Liver (tissue), 9 donors: Measurements from ENCODE around the gene COL12A1. TPM values are rescaled to one million over a fixed set of nuclear protein-coding genes. Genes with fewer than 3 reads are reported as not detected.
A peak's percentile ranks its signal among the peaks of the same experiment; 100 is the strongest.

Experiments
- DNase-seq: peaks from one replicate; pipeline ENCODE4 v3.0.0-alpha.2; 2017; ENCODE audit warnings: low spot score
- H3K27ac ChIP-seq, 2 donors: one replicate each; pipeline ENCODE4 v1.7.0; 2013; ENCODE audit warnings: inconsistent platforms in 2 of 2, low read length in 2 of 2, control low read depth in 1 of 2, low read depth in 1 of 2, mild to moderate bottlenecking in 1 of 2
- H3K27me3 ChIP-seq, 4 donors: one replicate each; pipeline versions ENCODE4 v1.6.1 to v1.7.0; 2013; ENCODE audit warnings: low read length in 3 of 4, inconsistent platforms in 1 of 4, mild to moderate bottlenecking in 1 of 4, moderate library complexity in 1 of 4; ENCODE audit not compliant: control insufficient read depth in 4 of 4, insufficient read depth in 4 of 4
- H3K36me3 ChIP-seq, 4 donors: one replicate each; pipeline versions ENCODE4 v1.6.1 to v1.7.0; 2013; ENCODE audit warnings: low read length in 3 of 4, mild to moderate bottlenecking in 3 of 4, low read depth in 1 of 4, moderate library complexity in 1 of 4; ENCODE audit not compliant: control insufficient read depth in 4 of 4, insufficient read depth in 3 of 4
- H3K4me1 ChIP-seq, 4 donors: one replicate each; pipeline versions ENCODE4 v1.6.1 to v1.7.0; 2013; ENCODE audit warnings: low read length in 3 of 4, mild to moderate bottlenecking in 3 of 4, moderate library complexity in 1 of 4; ENCODE audit not compliant: control insufficient read depth in 4 of 4, insufficient read depth in 4 of 4
- H3K4me3 ChIP-seq, 3 donors: one replicate each; pipeline versions ENCODE4 v1.6.1 to v1.7.0; 2013; ENCODE audit warnings: low read length in 3 of 3, control low read depth in 1 of 3, low read depth in 1 of 3, mild to moderate bottlenecking in 1 of 3
- H3K9ac ChIP-seq, 2 donors: one replicate each; pipeline ENCODE4 v1.7.0; 2013; ENCODE audit warnings: low read length in 2 of 2, mild to moderate bottlenecking in 2 of 2, moderate library complexity in 2 of 2, control low read depth in 1 of 2, low read depth in 1 of 2
- H3K9me3 ChIP-seq, 4 donors: one replicate each; pipeline versions ENCODE4 v1.6.1 to v1.7.0; 2013; ENCODE audit warnings: low read length in 3 of 4; ENCODE audit not compliant: control insufficient read depth in 4 of 4
- CTCF ChIP-seq: fragments of 150-350 bp; IDR thresholded peaks from 2 replicates; pipeline ENCODE4 v1.5.1; 2017; ENCODE audit warnings: improper control_type of control experiment, low read depth, low read length; ENCODE audit not compliant: missing input control
- EGR1 ChIP-seq, 2 donors: IDR thresholded peaks; 2 replicates each; pipeline ENCODE4 v1.6.1; 2016 to 2018; ENCODE audit warnings: antibody characterized with exemption in 2 of 2, low read depth in 2 of 2
- FOXA1 ChIP-seq: IDR thresholded peaks from 2 replicates; pipeline ENCODE4 v1.6.1; 2016; ENCODE audit warnings: antibody characterized with exemption
- FOXA2 ChIP-seq: IDR thresholded peaks from 2 replicates; pipeline ENCODE4 v1.6.1; 2016; ENCODE audit warnings: antibody characterized with exemption
- GABPA ChIP-seq, 2 donors: IDR thresholded peaks in 1 of 2; conservative IDR thresholded peaks in 1 of 2; 2 replicates each; pipeline ENCODE4 v1.6.1; 2016; ENCODE audit warnings: antibody characterized with exemption in 2 of 2, mild to moderate bottlenecking in 1 of 2, moderate library complexity in 1 of 2
- HNF4A ChIP-seq, 2 donors: conservative IDR thresholded peaks; 2 replicates each; pipeline ENCODE4 v1.6.1; 2016; ENCODE audit warnings: antibody characterized with exemption in 2 of 2, mild to moderate bottlenecking in 2 of 2
- HNF4G ChIP-seq: IDR thresholded peaks from 2 replicates; pipeline ENCODE4 v1.6.1; 2016; ENCODE audit warnings: antibody characterized with exemption
- JUND ChIP-seq, 2 donors: IDR thresholded peaks; 2 replicates each; pipeline ENCODE4 v1.6.1; 2016; ENCODE audit warnings: antibody characterized with exemption in 2 of 2
- NR2F2 ChIP-seq: IDR thresholded peaks from 2 replicates; pipeline ENCODE4 v1.6.1; 2016; ENCODE audit warnings: antibody characterized with exemption
- RAD21 ChIP-seq, 2 donors: IDR thresholded peaks; 2 replicates each; pipeline ENCODE4 v1.6.1; 2016; ENCODE audit warnings: antibody characterized with exemption in 2 of 2, mild to moderate bottlenecking in 2 of 2
- REST ChIP-seq: IDR thresholded peaks from 2 replicates; pipeline ENCODE4 v1.6.1; 2016; ENCODE audit warnings: antibody characterized with exemption, mild to moderate bottlenecking
- RXRA ChIP-seq, 2 donors: IDR thresholded peaks; 2 replicates each; pipeline ENCODE4 v1.6.1; 2017 to 2018; ENCODE audit warnings: antibody characterized with exemption in 2 of 2, mild to moderate bottlenecking in 1 of 2
- SP1 ChIP-seq: IDR thresholded peaks from 2 replicates; pipeline ENCODE4 v1.6.1; 2018; ENCODE audit warnings: antibody characterized with exemption, mild to moderate bottlenecking
- TAF1 ChIP-seq: conservative IDR thresholded peaks from 2 replicates; pipeline ENCODE4 v1.6.1; 2016; ENCODE audit warnings: antibody characterized with exemption, mild to moderate bottlenecking
- YY1 ChIP-seq: IDR thresholded peaks from 2 replicates; pipeline ENCODE4 v1.6.1; 2016; ENCODE audit warnings: antibody characterized with exemption, mild to moderate bottlenecking
- ZBTB33 ChIP-seq: IDR thresholded peaks from 2 replicates; pipeline ENCODE4 v1.6.1; 2016; ENCODE audit warnings: antibody characterized with exemption
- WGBS: extraction: QIAGEN DNeasy Blood & Tissue Kit; methylation state at CpG from one replicate; pipeline ENCODE4 v1.1.7; 2013; 5-methylcytosine and 5-hydroxymethylcytosine counted together
- polyA plus RNA-seq, 2 donors: library from polyadenylated mRNA; stranded (reverse) in 1 of 2; unstranded in 1 of 2; fragments of 200-250 nt in 1 of 2; fragments of >200 nt in 1 of 2; fragmentation: Nextera tagmentation in 1 of 2; extraction: Ambion mirVana in 1 of 2; gene quantifications; one replicate each; pipeline versions ENCODE4 v1.2.1 to v1.2.3, GENCODE V29; 2013 to 2015
- total RNA-seq, 2 donors: library from RNA; depleted of rRNA; stranded (reverse); fragments of >200 nt; gene quantifications; one replicate each; pipeline ENCODE4 v1.2.3, GENCODE V29; 2014
- TF ChIP-seq, protein P1 (sequence below): IDR thresholded peaks from 2 replicates; pipeline ENCODE4 v1.6.1; 2016; ENCODE audit warnings: antibody characterized with exemption
- TF ChIP-seq, protein P2 (sequence below): IDR thresholded peaks from 2 replicates; pipeline ENCODE4 v1.6.1; 2016; ENCODE audit warnings: antibody characterized with exemption
- donor health status: healthy.
- donor health status: healthy.
- donor health status: healthy.
- donor health status: healthy.
- donor health status: healthy.

The COL12A1 gene
- total and polyA plus RNA-seq, 4 donors, result 0.15 to 5.1 (median 1.8) TPM

GRCh38 chr6:75217193-75217592 is 11.3 kb upstream of the COL12A1 start:
- TF ChIP-seq ZBTB33 (no peak), NR2F2 (peak; percentile 13)
- 52% methylated on average over 4 of the region's 4 CpGs for WGBS
- H3K36me3 ChIP-seq, result no peaks in the 10 kb centered on the region
- no peak overlapping the region for H3K4me3 ChIP-seq
- DNase-seq, result no peak
- peaks cover under 1 to 9% (median 2%) of the 10 kb centered on the region in 4 donors for H3K4me1 ChIP-seq
- no peaks in the 10 kb centered on the region for H3K9me3 ChIP-seq
- H3K27me3 ChIP-seq, result no peaks in the 10 kb centered on the region
- no peak overlapping the region for H3K9ac ChIP-seq
- peak overlapping the region in 1 of 2 donors; percentile 16 for H3K27ac ChIP-seq

- WGBS, result 63% methylated on average over 4 of the region's 4 CpGs
- TF ChIP-seq ZBTB33, result no peak
- TF ChIP-seq EGR1 (IDR thresholded peaks at IDR 0.05; ENCODE audit: low read depth in 2 of 2), result no peak
- TF ChIP-seq CTCF, result no peak
- TF ChIP-seq YY1, result no peak
- no peak for TF ChIP-seq REST
- TF ChIP-seq, protein P1, sequence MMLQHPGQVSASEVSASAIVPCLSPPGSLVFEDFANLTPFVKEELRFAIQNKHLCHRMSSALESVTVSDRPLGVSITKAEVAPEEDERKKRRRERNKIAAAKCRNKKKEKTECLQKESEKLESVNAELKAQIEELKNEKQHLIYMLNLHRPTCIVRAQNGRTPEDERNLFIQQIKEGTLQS, result no peak
- no peak for TF ChIP-seq TAF1
- no peak for TF ChIP-seq NR2F2
- TF ChIP-seq FOXA1, result no peak
- TF ChIP-seq, protein P2, sequence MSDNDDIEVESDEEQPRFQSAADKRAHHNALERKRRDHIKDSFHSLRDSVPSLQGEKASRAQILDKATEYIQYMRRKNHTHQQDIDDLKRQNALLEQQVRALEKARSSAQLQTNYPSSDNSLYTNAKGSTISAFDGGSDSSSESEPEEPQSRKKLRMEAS, result no peak
- no peak for TF ChIP-seq GABPA (IDR thresholded peaks at IDR 0.05 in 1 of 2, conservative IDR thresholded peaks at IDR 0.05 in 1 of 2)
- peak in 1 of 2 donors; percentile 27 for TF ChIP-seq RXRA (IDR thresholded peaks at IDR 0.05)
- TF ChIP-seq JUND (IDR thresholded peaks at IDR 0.05), result no peak
- peak; percentile 55 to 62 for TF ChIP-seq HNF4A (conservative IDR thresholded peaks at IDR 0.05)
- TF ChIP-seq HNF4G, result no peak
- TF ChIP-seq SP1, result peak; percentile 12
- no peak for TF ChIP-seq RAD21 (IDR thresholded peaks at IDR 0.05)
- TF ChIP-seq FOXA2, result no peak
- H3K27me3 ChIP-seq, result no peaks in the 10 kb centered on the region
- no peak overlapping the region for H3K27ac ChIP-seq
- no peaks in the 10 kb centered on the region for H3K9me3 ChIP-seq
- H3K9ac ChIP-seq, result no peak overlapping the region
- no peaks in the 10 kb centered on the region for H3K36me3 ChIP-seq
- H3K4me1 ChIP-seq, result peaks cover 0 to 11% (median 7%) of the 10 kb centered on the region in 4 donors
- no peak overlapping the region for H3K4me3 ChIP-seq
- no peak for DNase-seq
Observed at GRCh38 chr6:75215291-75215690, 9.4 kb upstream of the COL12A1 start.
